Measurements from ENCODE around the gene IL4I1.

GRCh38 chr19:49851456-49852259 lies 45.0 kb downstream of the IL4I1 start:
- TF ChIP-seq CTCF (conservative IDR thresholded peaks at IDR 0.05 in 1 of 2, IDR thresholded peaks at IDR 0.05 in 1 of 2; ENCODE audit: extremely low read depth in 1 of 2, insufficient read depth in 1 of 2, low read depth in 1 of 2, low read length in 2 of 2) (no peak), EZH2 (IDR thresholded peaks at IDR 0.05; ENCODE audit: borderline replicate concordance, low read length) (no peak)

Data from mammary epithelial cell (primary cell).